OCI-M2 (cell line): ENCODE results near the gene CLDN20.

Source experiments
- DNase-seq: peaks from one replicate; lab custom pipeline; 2025; ENCODE audit not compliant: unreplicated experiment; lab: John Stamatoyannopoulos, UW

CLDN20 gene

GRCh38 chr6:155244434-155244833, 19.4 kb upstream of the CLDN20 start:
- DNase-seq = no peak

DNA sequence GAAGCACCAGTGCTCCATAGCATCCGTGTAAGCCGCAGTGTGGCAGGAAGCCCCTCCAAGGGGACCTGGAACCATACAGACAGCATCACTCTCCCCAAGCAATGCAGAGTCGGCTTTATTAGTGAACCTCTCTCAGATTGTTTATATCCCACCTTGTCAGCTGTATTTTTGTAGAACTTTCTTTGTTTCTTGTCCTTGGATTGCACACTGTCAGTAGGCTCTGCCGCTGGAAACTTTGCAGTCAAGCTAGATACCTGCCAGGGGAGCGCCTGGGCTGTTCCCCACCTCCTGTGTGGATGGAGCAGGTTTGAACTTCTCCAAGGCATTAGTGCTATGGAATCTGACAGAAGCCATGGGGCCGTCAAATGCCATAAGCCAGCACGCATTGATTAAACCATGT, 18.6 kb upstream of the CLDN20 start:
- DNase-seq = no peak

DNA sequence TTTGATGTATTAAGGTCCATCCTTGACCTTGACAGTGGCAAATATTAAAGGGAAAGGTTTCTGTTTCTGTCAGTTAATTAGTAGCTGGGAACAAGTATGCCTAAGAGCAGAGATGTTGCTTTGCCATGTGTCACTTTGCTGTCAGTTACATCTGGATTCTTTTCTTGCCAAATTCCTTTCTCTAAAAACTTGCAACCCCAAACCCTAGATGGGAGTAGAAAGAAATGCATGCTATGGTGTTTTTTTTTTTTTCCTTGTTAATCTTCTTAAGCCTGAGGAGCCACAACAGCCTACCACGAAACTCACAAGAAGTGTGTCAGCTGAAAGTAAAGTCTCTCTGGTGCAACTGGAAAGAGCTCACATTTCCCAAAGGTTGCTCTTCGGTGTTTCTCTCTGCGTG, 18.0 kb upstream of the CLDN20 start:
- no peak for DNase-seq

DNA sequence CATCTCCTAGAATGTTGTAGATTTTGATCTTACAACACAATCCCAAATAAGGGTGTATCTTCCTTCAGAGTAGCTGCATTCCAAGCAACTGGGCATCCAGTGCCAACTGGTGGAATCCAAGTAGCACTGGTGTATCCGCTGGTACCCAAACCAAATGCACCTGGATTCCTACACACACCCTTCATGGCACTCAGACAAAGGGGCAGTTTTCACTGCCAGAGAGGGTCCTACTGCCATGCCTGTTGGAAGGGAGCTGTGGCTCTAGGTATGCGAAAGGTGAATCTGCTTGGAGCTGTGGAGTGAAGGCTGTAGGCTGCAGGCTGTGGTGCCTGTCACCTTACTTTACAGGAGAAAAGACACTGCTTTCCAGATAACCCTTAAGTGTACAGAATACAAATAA, 17.0 kb upstream of the CLDN20 start:
- no peak for DNase-seq

DNA sequence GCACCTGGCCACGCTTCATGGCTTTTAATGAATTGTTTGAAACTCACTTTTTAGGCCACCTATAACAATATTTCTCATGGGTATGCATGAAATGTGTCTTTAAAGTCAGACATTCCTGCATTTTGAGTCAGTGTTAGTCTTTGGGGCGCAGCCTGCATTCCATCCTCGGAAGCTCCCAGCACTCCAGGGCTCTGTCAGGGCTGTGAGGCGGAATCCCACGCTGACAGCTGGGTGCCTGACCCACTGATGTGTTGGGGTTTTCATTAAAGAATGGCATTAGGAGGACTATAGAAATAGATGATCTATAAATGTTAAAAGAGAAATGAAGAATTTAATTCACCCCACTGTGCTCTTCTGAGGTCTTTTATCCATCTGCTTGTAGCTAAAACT, 16.2 kb upstream of the CLDN20 start:
- no peak for DNase-seq

DNA sequence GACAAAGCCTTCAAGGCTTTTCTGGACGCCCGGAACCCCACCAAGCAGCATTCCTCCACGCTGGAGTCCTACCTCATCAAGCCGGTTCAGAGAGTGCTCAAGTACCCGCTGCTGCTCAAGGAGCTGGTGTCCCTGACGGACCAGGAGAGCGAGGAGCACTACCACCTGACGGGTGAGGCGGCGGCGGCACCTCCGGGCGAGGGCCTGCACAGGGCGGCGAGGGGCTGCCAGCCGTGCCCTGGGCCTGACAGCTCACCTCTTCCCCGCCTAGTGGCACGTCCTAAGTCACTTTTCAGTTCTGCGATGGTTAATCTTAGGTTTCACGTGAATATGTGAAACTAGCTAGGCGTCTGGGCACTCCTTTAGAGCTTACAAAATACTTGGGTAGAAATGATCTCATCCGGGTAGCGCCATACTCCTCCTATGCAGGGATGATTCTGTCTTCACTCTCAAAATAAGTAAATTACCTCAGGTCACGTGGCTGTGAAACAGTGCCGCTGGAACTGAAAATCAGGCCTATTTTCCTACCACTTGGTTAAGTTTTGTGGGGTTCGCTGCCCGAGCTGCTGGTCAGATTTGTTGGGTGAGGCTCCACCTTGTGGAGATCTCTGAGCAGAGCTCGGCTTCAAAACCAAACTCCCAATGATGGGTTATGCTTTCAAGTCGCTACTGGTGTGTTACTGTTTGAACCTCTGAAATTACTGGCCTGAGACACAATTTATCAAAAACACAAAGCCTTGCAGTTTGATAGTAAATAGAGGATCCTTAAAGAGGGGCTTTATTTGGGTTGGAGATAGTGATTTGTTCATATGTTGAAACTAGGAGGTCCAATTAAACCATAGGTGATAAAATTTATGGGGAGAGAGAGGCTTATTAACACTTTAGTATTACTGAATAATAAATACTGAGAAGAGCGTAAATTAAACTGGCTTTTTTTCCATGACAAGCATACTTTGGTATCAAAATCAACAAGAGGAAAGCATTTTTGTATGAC, 15.5 kb upstream of the CLDN20 start:
- DNase-seq = no peak

GRCh38 chr6:155250701-155251381, 13.0 kb upstream of the CLDN20 start:
- no peak for DNase-seq

DNA sequence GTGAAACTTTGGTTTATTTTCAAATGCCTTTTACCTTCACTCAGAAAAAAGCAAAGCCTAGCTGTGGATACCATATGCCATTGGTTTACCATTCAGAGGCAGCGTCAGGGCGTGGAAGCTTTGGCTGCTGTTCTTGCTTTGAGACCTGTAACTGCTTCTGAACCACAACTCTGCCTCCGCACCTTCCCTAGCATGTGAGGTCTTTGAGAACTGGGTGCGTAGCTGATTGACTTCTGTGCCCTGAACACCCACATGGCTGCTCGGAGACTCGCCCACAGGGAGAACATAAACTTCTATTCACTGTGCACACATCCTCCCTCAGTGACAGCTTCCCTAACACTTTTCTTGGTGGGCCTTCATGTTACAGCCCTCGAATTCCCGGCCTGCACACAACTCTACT, 11.2 kb upstream of the CLDN20 start:
- no peak for DNase-seq

- no peak for DNase-seq
Observed at GRCh38 chr6:155253337-155253736, 10.5 kb upstream of the CLDN20 start.

GRCh38 chr6:155254139-155254538, 9.7 kb upstream of the CLDN20 start:
- no peak for DNase-seq

- DNase-seq = no peak
Observed at GRCh38 chr6:155256122-155256795, 7.6 kb upstream of the CLDN20 start.

- no peak for DNase-seq
Observed at GRCh38 chr6:155257796-155258195, 6.0 kb upstream of the CLDN20 start.

DNA sequence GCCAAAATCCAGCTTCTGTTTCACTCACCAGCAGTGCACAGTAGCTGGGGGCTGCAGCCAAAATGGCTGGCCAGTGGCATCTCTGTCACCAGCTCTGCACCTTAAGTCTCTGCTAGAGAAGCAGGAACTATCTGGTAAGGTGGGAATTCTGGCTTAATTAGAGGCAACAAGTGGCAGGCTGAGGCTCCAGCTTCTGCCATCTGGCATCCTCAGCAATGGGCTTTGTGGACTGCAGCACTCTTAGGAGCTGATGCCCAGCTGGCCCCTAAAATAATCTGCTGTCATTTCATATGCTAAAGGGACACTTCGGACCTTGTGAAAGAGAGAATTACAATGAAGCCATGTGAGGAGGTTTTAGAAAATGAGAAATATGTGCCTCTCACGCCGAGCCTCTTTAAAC, 4.6 kb upstream of the CLDN20 start:
- no peak for DNase-seq

GRCh38 chr6:155259897-155260296, 3.9 kb upstream of the CLDN20 start:
- no peak for DNase-seq

DNA sequence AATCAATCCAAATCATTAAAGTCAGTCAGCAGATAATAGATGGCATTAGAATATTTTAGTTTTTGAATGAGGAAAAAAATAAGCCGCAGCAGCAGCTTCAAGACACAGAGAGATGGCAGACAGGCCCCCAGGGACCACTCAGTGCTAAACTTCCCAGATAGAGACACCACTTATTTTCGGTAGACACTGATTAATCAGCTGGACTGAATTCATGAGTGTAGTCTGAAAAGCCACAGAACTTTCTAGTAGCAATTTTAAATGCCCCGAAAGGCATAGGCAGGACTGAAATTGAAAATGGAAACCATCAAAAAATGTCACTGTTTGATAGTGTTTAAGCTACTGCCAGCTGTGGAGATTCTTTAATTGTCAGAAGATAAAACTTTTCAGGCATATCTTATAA, 3.1 kb upstream of the CLDN20 start:
- DNase-seq = no peak

- DNase-seq = no peak
Observed at GRCh38 chr6:155261111-155261900, 2.5 kb upstream of the CLDN20 start.

GRCh38 chr6:155262655-155263054, 1.2 kb upstream of the CLDN20 start:
- no peak for DNase-seq

DNA sequence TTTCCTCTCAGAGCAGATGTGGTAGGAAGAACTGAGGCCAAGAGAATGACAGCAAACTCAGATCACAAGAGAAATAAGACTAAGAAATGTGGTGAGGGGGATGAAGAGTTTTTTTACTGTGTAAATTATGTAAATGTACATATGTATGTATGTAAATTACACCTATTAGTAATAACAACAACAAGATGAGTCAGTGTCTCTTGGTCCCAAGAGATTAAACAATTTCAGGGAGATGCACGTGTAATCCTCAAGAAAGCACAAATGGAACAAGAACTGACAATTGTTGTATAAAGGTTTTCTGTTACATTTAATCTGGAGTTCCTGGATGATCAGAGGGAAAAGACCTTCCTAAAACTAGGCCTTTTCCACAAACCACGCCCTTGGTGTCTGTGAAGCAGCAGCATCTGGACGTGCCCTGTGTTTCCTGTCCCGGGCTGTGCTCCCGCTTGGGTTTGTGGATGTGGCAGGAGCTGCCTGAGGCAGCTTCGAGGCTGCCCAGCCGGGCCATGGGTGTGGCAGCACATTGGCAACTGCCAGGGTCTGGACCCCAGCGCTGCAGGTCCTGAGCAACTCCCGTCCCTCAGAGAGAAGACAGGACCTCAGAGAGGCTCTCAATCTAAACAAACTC, 994 bp downstream of the CLDN20 start:
- DNase-seq = no peak

GRCh38 chr6:155265843-155266535, 2.2 kb downstream of the CLDN20 start:
- DNase-seq = no peak

DNA sequence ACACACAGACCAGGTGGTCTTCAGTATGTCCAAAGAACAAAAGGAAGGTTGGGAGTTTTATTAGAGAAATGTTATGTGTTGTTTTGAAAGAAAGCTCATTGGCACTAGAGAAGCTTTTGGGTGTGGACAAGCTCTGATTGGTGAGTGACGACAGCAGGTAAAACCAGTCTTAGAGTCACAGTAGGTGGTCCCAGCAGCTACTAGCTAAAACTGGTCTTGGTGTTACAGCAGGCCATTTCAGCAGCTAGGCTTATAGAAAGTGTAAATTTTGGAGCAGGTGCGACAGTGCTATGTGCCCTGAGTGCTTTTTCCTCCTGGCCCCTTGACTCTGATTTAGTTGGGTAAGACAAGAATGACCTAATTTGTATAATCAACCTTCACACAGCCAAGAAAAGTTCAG, 3.6 kb downstream of the CLDN20 start:
- DNase-seq = no peak
